ENCODE results near the gene PALMD. TPM values are rescaled to one million over a fixed set of nuclear protein-coding genes. Genes with fewer than 3 reads are reported as not detected.
A peak's percentile ranks its signal among the peaks of the same experiment; 100 is the strongest.

Gene PALMD
- total and polyA plus RNA-seq, 8 donors, result 2.6 to 15.4 (median 4.8) TPM

- WGBS, 2 donors, result 54 to 72% methylated on average over 4 of the region's 4 CpGs
- TF ChIP-seq CTCF (IDR thresholded peaks at IDR 0.05), result no peak
- no peaks in the 10 kb centered on the region for H3K9me3 ChIP-seq
- no peaks in the 10 kb centered on the region for H3K27me3 ChIP-seq
- H3K4me3 ChIP-seq, result no peak overlapping the region
- DNase-seq (no peak), ATAC-seq (peak in 3 of 4 donors; percentile 53 to 56 (median 53)), FAIRE-seq (no peak)
- no peak overlapping the region for H3K27ac ChIP-seq
- intact Hi-C loops (cut with DNase I), result no loop called here
- no peaks in the 10 kb centered on the region for H3K4me1 ChIP-seq
- no peaks in the 10 kb centered on the region for H3K36me3 ChIP-seq
These were observed 91.1 kb downstream of the PALMD start for GRCh38 chr1:99737016-99737415.

- no peak for TF ChIP-seq CTCF (IDR thresholded peaks at IDR 0.05)
- intact Hi-C loops (cut with DNase I), result no loop called here
- no peak overlapping the region for H3K4me3 ChIP-seq
- H3K27ac ChIP-seq, result no peak overlapping the region
- no peak for ATAC-seq
- H3K27me3 ChIP-seq, result no peaks in the 10 kb centered on the region
- H3K36me3 ChIP-seq, result no peaks in the 10 kb centered on the region
- WGBS, 2 donors, result 64 to 77% methylated on average over 6 of the region's 6 CpGs
- H3K4me1 ChIP-seq, result no peaks in the 10 kb centered on the region
- no peak for DNase-seq
- no peak for FAIRE-seq
- no peaks in the 10 kb centered on the region for H3K9me3 ChIP-seq
These were observed 93.0 kb downstream of the PALMD start for GRCh38 chr1:99738858-99739465.

- no peak for DNase-seq
- Histone ChIP-seq H3K27ac (no peak overlapping the region), H3K4me3 (no peak overlapping the region), H3K9me3 (no peaks in the 10 kb centered on the region), H3K27me3 (no peaks in the 10 kb centered on the region), H3K36me3 (no peaks in the 10 kb centered on the region), H3K4me1 (no peaks in the 10 kb centered on the region)
- FAIRE-seq, result no peak
- no peak for ATAC-seq
- 64 to 72% methylated on average over 1 of the region's 1 CpG for WGBS, 2 donors
- intact Hi-C loops (cut with DNase I), result no loop called here
- no peak for TF ChIP-seq CTCF (IDR thresholded peaks at IDR 0.05)
These were observed 94.2 kb downstream of the PALMD start for GRCh38 chr1:99740141-99740540.

Other genes starting within 250 kb of the PALMD start
- 1 to 10 TPM in 5 of 6 donors, under 1 TPM in 1; 0.79 to 7.3 (median 2.4) TPM for gene FRRS1, start 120.5 kb downstream of the PALMD start, total RNA-seq
- gene FRRS1, start 120.5 kb downstream of the PALMD start, polyA plus RNA-seq, result under 1 TPM; 0.34 to 0.38 TPM
- 1 to 10 TPM; 2.9 to 8.1 (median 5.5) TPM for gene AGL, start 204.2 kb downstream of the PALMD start, total RNA-seq
- gene AGL, start 204.2 kb downstream of the PALMD start, polyA plus RNA-seq, result 1 to 10 TPM; 3.0 to 3.9 TPM